ENCODE measurements around the gene TYRP1.

Gene TYRP1

GRCh38 chr9:12735665-12736064 is 42.5 kb downstream of the TYRP1 start:
- no peak for DNase-seq (ENCODE audit: low spot score)

- no peak for DNase-seq (ENCODE audit: low spot score)
These were observed 44.7 kb downstream of the TYRP1 start for GRCh38 chr9:12737871-12738270.

- no peak for DNase-seq (ENCODE audit: low spot score)
These were observed 45.9 kb downstream of the TYRP1 start for GRCh38 chr9:12739014-12739652.

GRCh38 chr9:12740845-12741244 is 47.7 kb downstream of the TYRP1 start:
- DNase-seq (ENCODE audit: low spot score): no peak

GRCh38 chr9:12748016-12748415 is 54.8 kb downstream of the TYRP1 start:
- peak; percentile 14 for DNase-seq (ENCODE audit: low spot score)

GRCh38 chr9:12748954-12749353 is 55.8 kb downstream of the TYRP1 start:
- DNase-seq (ENCODE audit: low spot score): no peak

GRCh38 chr9:12753931-12754330 is 60.7 kb downstream of the TYRP1 start:
- no peak for DNase-seq (ENCODE audit: low spot score)

GRCh38 chr9:12759761-12760160 is 66.6 kb downstream of the TYRP1 start:
- DNase-seq (ENCODE audit: low spot score): no peak

Measured in AG08396 (cell line).